ENCODE results near the gene TNPO3. TPM values are rescaled to one million over a fixed set of nuclear protein-coding genes. Genes with fewer than 3 reads are reported as not detected.

TNPO3 gene
- total RNA-seq, 1 donor from 2014 or later = 52.3 TPM

DNA sequence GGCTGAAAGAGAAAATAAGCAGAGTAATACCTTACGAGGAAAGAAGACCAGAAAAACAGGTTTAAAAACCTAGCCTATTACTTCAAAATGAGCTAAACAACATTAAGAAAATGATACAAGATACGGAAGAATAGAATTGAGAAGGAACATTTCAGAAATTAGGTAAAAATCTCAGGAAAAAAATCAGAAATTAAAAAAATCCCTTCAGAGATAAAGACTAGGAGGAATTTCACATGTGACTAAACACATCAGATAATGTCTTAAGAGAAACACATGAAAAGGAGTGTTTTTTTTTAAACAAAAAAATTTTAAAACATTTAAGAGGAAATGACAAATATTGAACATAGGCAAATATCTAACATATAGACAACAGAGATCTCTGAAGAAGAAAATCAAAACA is 33.3 kb downstream of the TNPO3 start:
- Mint-ChIP-seq H3K9me3 (no peaks in the 10 kb centered on the region), H3K4me1 (ENCODE audit: unreplicated experiment) (peaks cover 8% of the 10 kb centered on the region), H3K27ac (peak overlapping the region; percentile 88), H3K27me3 (no peaks in the 10 kb centered on the region), H3K4me3 (peak overlapping the region; percentile 46), H3K36me3 (peaks cover 11% of the 10 kb centered on the region)
- DNase-seq (ENCODE audit: extremely low spot score, unreplicated experiment) = no peak
- no peak for TF ChIP-seq CTCF (conservative IDR thresholded peaks at IDR 0.05)

DNA sequence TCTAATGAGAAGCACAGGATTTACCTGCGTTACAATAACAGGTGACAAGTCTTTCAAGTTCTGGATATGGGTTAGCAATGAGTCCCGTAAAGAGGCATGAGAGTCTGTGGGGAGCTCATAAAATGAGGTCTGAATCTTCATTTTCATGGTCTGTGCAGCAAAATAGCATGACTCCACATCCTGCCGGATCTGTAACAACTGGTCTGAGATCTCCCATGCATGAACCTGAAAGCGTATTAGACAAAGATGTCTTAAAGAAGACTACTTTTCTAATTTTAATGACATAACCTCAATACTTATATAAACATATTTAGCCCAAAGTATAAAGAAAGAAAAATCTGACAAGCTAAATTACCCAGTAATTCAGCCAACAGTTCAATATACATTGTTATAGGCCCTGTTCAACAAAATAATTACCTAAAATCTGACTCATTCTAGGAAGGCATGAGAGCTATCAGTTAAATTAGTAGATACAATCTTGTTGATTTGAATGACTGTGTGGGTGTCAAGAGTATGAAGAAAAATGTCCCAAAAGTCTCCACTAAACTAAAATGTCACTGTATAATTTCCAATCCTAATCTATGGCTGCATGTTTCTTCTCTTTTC is 36.9 kb downstream of the TNPO3 start:
- no peak for DNase-seq (ENCODE audit: extremely low spot score, unreplicated experiment)
- H3K9me3 Mint-ChIP-seq = no peaks in the 10 kb centered on the region
- no peak overlapping the region for H3K27ac Mint-ChIP-seq
- peaks cover 3% of the 10 kb centered on the region for H3K4me1 Mint-ChIP-seq (ENCODE audit: unreplicated experiment)
- no peak overlapping the region for H3K4me3 Mint-ChIP-seq
- no peaks in the 10 kb centered on the region for H3K27me3 Mint-ChIP-seq
- H3K36me3 Mint-ChIP-seq = peaks cover 27% of the 10 kb centered on the region
- TF ChIP-seq CTCF (conservative IDR thresholded peaks at IDR 0.05) = no peak

GRCh38 chr7:129017264-129017663 is 37.6 kb downstream of the TNPO3 start:
- H3K36me3 Mint-ChIP-seq = peaks cover 30% of the 10 kb centered on the region
- no peaks in the 10 kb centered on the region for H3K27me3 Mint-ChIP-seq
- TF ChIP-seq CTCF (conservative IDR thresholded peaks at IDR 0.05) = no peak
- H3K4me1 Mint-ChIP-seq (ENCODE audit: unreplicated experiment) = peaks cover 3% of the 10 kb centered on the region
- DNase-seq (ENCODE audit: extremely low spot score, unreplicated experiment) = no peak
- H3K4me3 Mint-ChIP-seq = no peak overlapping the region
- no peaks in the 10 kb centered on the region for H3K9me3 Mint-ChIP-seq
- no peak overlapping the region for H3K27ac Mint-ChIP-seq

GRCh38 chr7:129014501-129015101 is 40.3 kb downstream of the TNPO3 start:
- H3K27me3 Mint-ChIP-seq = no peaks in the 10 kb centered on the region
- no peak overlapping the region for H3K4me3 Mint-ChIP-seq
- no peak overlapping the region for H3K27ac Mint-ChIP-seq

GRCh38 chr7:129013048-129013724 is 41.7 kb downstream of the TNPO3 start:
- Mint-ChIP-seq H3K9me3 (no peaks in the 10 kb centered on the region), H3K27me3 (no peaks in the 10 kb centered on the region), H3K36me3 (peaks cover 36% of the 10 kb centered on the region), H3K27ac (no peak overlapping the region), H3K4me3 (no peak overlapping the region), H3K4me1 (ENCODE audit: unreplicated experiment) (peaks cover 6% of the 10 kb centered on the region)
- no peak for DNase-seq (ENCODE audit: extremely low spot score, unreplicated experiment)
- TF ChIP-seq CTCF (conservative IDR thresholded peaks at IDR 0.05) = no peak

More at GRCh38 chr7:129014501-129015101, 40.3 kb downstream of the TNPO3 start:
- no peak for DNase-seq (ENCODE audit: extremely low spot score, unreplicated experiment)
- peaks cover 34% of the 10 kb centered on the region for H3K36me3 Mint-ChIP-seq
- no peaks in the 10 kb centered on the region for H3K9me3 Mint-ChIP-seq
- TF ChIP-seq CTCF (conservative IDR thresholded peaks at IDR 0.05) = no peak
- no peaks in the 10 kb centered on the region for H3K4me1 Mint-ChIP-seq (ENCODE audit: unreplicated experiment)
